AG04450 (cell line): ENCODE measurements around the gene RFX5. TPM values are rescaled to one million over a fixed set of nuclear protein-coding genes. Genes with fewer than 3 reads are reported as not detected.

Experiments used
- CTCF ChIA-PET: fragments of 300-600, 350-600 bp; formaldehyde crosslinking; extraction: SDS; loops from one replicate; lab custom pipeline; 2022; ENCODE audit warnings: antibody characterized with exemption, inconsistent platforms; lab: Charles Lee
- POLR2A ChIA-PET: fragments of 350-600 bp; formaldehyde crosslinking; extraction: SDS; loops from one replicate; lab custom pipeline; 2021; ENCODE audit warnings: antibody characterized with exemption, inconsistent platforms; lab: Yijun Ruan, JAX
- DNase-seq: peaks from one replicate; pipeline ENCODE4 v3.0.0-alpha.2; 2011; ENCODE audit warnings: low read depth, low spot score
- H3K27ac ChIP-seq: one replicate; pipeline ENCODE4 v1.5.1; 2012; ENCODE audit warnings: low read depth, low read length, control low read depth
- H3K27me3 ChIP-seq: one replicate; pipeline ENCODE4 v1.6.0; 2012; ENCODE audit warnings: low read length; ENCODE audit not compliant: control insufficient read depth, insufficient read depth
- H3K4me3 ChIP-seq: 2 replicates; pipeline ENCODE4 v1.5.1; 2011; ENCODE audit warnings: mild to moderate bottlenecking, low read depth, low read length, control low read depth
- H3K9me3 ChIP-seq: 2 replicates; pipeline ENCODE4 v1.5.1; 2012; ENCODE audit warnings: low read length; ENCODE audit not compliant: control insufficient read depth, insufficient read depth
- CTCF ChIP-seq: IDR thresholded peaks from 2 replicates; pipeline ENCODE4 v1.5.1; 2011; ENCODE audit warnings: low read depth, low read length, control low read depth, inconsistent platforms
- polyA plus RNA-seq: library from polyadenylated mRNA; depleted of rRNA; stranded (reverse); fragments of >200 nt; gene quantifications from 2 replicates; pipeline ENCODE4 v1.2.3, GENCODE V29; 2011

Gene RFX5
- polyA plus RNA-seq, 1 experiment: 40.9 TPM

GRCh38 chr1:151369302-151369610, 22.2 kb upstream of the RFX5 start:
- no peak overlapping the region for H3K4me3 ChIP-seq
- H3K27ac ChIP-seq: no peak overlapping the region
- DNase-seq: no peak
- H3K27me3 ChIP-seq: no peaks in the 10 kb centered on the region
- POLR2A ChIA-PET: interaction anchor here (2.1 kb wide), 1 partner anchor 14 kb away, joined by 5 read pairs; no protein-coding TSS in a partner anchor
- CTCF ChIA-PET: interaction anchor here (2.5 kb wide), 1 partner anchor 28 kb away, joined by 13 read pairs; no protein-coding TSS in a partner anchor
- no peak for TF ChIP-seq CTCF
- H3K9me3 ChIP-seq: no peaks in the 10 kb centered on the region; the same call in 1 of the 2 replicates

DNA sequence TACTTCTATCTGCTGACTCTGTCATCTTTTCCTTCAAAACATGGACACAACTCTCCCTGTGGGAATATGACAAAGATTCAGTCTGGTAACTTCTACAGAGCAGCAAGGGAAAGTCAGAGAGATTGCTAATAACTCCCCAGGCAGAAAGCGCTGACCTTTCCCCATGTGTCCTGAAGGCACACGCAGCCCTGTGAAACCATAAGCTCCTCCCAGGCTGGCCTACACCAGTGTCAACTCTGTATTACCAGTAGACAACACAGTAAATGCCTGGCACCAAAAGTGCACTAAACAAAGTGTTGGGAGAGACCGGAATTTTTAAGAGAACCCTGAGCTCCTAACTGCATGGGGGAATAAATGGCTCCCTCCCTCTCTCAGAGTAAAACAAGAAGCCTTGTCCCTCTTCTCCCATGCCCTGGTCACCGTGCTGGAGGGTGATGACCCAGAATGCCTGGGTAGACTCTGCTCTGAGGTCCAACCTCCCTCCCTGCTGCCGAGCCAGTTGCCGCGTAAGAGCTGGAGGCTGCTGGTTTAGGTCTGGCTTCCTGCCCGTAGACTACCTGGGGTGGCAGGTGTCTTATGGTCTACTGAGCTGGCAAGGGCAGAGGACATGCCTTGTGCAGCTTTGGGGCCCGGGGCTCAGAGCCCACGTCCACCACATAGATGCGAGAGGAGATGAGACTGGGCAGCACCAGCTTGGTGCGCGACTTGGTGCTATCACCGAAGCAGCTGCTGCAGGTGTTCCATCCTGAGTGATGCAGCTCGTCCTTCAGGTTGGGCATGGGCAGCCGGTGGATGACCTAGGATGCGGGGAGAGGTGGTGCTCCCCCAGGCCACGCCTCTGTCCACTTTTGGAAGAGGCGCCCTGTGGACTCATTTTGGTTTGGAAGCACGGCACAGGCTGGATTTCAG, 21.6 kb upstream of the RFX5 start:
- ChIA-PET POLR2A (interaction anchor here (2.1 kb wide), 1 partner anchor 13 kb away, joined by 5 read pairs; no protein-coding TSS in a partner anchor), CTCF (interaction anchor here (2.5 kb wide), 1 partner anchor 28 kb away, joined by 13 read pairs; no protein-coding TSS in a partner anchor)
- H3K27ac ChIP-seq: no peak overlapping the region
- H3K27me3 ChIP-seq: no peaks in the 10 kb centered on the region
- no peak for DNase-seq
- H3K4me3 ChIP-seq: no peak overlapping the region
- H3K9me3 ChIP-seq: no peaks in the 10 kb centered on the region; the same call in 1 of the 2 replicates
- TF ChIP-seq CTCF: no peak

GRCh38 chr1:151367658-151368392, 20.8 kb upstream of the RFX5 start:
- ChIA-PET POLR2A (no interaction called here), CTCF (interaction anchor here (0.6 to 2.5 kb wide), 2 partner anchors 27 to 31 kb away, joined by 3 to 13 read pairs; no protein-coding TSS in a partner anchor)
- DNase-seq: no peak
- no peaks in the 10 kb centered on the region for H3K27me3 ChIP-seq
- no peak overlapping the region for H3K27ac ChIP-seq
- H3K9me3 ChIP-seq: peaks cover 2% of the 10 kb centered on the region
- no peak overlapping the region for H3K4me3 ChIP-seq
- no peak for TF ChIP-seq CTCF

GRCh38 chr1:151364996-151365395, 17.9 kb upstream of the RFX5 start:
- Histone ChIP-seq H3K4me3 (no peak overlapping the region), H3K9me3 (peaks cover 11% of the 10 kb centered on the region), H3K27me3 (no peaks in the 10 kb centered on the region), H3K27ac (no peak overlapping the region)
- ChIA-PET POLR2A (no interaction called here), CTCF (no interaction called here)
- no peak for DNase-seq
- TF ChIP-seq CTCF: no peak
